Measurements from ENCODE around the gene MVB12B.
A peak's percentile ranks its signal among the peaks of the same experiment; 100 is the strongest.

Gene MVB12B

GRCh38 chr9:126334721-126335621, 8.3 kb downstream of the MVB12B start:
- DNase-seq: no peak

DNA sequence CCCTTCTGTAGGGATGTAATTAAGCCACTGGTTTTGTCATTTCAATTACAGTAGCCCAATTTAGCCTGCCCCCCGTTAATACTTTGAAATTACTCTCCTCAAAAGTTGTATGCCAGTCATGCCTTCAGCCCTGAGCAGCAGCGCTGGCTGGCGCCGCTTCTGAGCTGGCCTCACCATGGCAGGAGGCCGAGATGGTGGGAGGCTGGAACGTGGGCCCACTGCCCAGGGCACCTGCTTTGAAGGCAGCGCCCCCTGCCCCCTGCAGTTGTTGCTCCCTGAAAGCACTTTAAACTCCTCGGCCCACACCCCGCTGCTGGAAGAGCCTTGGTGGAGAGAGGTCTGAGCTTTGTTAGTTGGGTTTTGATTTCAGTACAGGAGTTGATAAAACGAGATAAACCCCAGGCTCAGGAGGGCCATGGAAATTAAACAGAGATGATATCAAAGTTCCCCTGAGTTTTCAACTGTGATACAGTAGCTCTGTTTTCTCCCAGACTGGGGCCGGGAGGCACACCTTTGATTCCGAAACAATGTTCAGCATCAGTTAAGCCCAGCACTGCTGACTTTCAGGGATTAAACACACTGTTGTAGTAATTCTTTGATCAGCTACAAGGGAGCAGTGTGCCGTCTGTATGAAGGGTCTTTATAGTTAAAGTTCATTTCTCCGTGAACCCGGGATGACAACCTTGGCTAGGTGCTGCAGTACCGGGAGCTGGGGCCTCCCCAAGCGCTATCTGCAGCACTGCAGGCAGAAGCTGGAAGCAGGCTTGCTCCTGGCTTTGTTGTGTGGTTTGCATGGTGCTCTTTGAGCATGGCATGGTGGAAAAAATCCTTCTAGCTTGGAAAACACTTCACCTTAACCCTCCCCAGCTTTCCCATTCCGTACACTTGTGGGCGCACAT, 9.5 kb downstream of the MVB12B start:
- no peak for DNase-seq

- DNase-seq: no peak
These were observed 10.2 kb downstream of the MVB12B start for GRCh38 chr9:126336736-126337325.

DNA sequence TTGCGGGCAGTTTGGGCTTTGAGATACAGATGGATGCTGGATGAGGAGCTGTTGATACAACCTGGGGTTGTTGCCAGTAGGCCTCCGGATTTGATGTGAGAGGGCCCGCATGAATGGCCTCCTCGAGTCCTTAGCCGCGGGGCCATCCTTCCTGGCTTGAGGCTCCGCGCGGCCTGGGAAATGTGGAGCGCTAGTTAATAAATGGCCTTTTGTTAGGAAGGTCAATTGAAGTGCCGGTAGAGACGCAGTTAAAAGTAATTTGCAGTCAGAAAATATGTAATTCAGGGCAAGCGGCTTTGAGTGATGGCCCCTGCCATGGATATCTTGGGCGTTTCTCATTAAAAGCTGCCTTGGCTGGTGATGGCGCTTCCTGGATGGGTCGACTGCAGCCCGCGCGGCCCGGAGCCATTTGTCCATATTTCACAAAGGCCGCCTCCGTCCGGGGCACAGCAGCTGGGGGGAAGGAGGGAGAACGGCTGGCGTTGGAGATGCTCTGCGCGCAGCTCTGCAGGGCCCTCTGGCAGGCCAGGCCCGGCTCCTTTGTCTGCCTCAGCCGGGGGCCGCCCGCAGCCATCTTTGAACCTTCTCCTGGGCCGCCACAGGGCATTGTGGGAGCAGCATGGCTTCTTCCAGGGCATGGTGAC, 11.2 kb downstream of the MVB12B start:
- DNase-seq: peak; percentile 44

DNA sequence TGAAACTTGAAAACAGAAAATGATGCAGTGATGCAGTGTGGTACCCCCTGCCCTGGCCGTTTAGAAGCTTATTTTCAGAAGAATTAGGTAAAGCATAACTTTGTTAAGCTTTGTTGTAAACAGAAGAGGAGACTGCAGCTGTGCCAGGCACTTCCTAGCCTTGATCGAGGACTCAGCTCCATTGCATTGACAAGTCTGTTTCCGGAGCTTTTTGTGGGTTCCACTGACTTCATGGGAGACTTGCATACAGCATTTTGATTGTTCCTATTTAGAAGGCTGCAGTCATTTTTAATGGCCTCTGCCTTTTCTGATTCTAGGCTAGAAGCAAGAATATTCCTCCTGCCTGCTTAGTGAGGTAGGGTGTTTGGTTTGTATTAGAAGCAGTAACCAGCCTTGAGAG, 12.3 kb downstream of the MVB12B start:
- DNase-seq: no peak

DNA sequence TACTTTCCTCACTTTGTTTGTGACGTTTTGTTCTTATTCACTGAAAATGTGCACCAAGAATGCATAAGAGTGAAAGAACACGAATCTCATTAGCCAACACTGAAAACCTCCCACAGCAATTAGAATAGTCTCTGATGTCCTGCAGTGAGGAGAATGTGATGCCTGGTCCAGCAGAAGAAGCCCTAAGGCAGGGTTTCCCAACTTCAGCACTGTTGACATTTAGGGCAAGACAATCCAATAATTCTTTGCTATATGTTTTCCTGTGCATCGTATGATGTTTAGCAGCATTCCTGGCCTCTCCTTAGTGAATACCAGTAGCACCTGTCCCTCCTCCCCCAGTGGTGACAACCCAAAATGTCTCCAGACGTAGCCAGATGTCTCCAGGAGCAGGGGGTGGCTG, 14.8 kb downstream of the MVB12B start:
- no peak for DNase-seq

- no peak for DNase-seq
These were observed 15.3 kb downstream of the MVB12B start for GRCh38 chr9:126341902-126342301.

DNA sequence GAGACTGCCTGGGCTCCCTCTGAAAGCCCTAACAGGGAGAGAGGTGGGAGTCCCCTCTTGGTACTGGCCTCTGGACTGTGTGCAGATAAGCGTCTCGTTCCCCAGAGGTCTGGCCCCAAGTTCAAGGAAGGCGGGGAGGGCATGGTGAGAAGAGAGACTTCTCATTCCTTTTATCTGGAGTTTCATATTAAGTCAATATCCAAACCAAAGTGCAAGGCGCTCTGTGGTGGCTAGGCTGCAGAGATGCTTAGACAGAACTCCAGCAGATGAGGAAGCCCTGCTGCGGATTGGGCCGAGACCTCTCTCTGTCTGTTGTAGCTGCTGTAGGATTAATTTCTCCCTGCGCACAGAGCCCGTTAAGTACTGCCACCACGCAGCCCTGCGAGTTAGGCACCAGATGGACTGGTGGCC, 16.0 kb downstream of the MVB12B start:
- peak; percentile 26 for DNase-seq

- DNase-seq: no peak
These were observed 16.7 kb downstream of the MVB12B start for GRCh38 chr9:126343271-126343700.

- DNase-seq: no peak
These were observed 19.4 kb downstream of the MVB12B start for GRCh38 chr9:126346031-126346430.

DNA sequence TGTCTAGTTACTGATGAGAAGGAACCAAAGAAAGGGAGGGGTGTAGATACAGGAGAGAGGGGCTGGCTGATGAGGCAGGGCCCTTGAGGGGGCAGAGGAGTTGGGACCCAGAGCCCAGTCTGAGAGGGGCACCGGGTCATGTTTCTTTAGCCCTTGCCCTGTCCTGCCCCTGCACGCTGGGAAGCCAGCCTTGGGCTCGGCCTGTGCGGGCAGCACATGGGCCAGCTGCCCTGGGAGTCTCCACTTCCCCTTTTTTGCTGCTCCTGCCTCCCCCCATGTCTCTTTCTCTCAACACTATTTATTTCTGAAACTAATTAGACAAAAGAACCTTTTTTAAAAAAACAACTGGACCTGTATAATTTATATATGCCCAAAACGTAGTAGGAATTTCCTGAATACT, 20.5 kb downstream of the MVB12B start:
- DNase-seq: no peak

GRCh38 chr9:126347911-126348760, 21.5 kb downstream of the MVB12B start:
- no peak for DNase-seq

GRCh38 chr9:126348911-126349550, 22.4 kb downstream of the MVB12B start:
- DNase-seq: no peak

DNA sequence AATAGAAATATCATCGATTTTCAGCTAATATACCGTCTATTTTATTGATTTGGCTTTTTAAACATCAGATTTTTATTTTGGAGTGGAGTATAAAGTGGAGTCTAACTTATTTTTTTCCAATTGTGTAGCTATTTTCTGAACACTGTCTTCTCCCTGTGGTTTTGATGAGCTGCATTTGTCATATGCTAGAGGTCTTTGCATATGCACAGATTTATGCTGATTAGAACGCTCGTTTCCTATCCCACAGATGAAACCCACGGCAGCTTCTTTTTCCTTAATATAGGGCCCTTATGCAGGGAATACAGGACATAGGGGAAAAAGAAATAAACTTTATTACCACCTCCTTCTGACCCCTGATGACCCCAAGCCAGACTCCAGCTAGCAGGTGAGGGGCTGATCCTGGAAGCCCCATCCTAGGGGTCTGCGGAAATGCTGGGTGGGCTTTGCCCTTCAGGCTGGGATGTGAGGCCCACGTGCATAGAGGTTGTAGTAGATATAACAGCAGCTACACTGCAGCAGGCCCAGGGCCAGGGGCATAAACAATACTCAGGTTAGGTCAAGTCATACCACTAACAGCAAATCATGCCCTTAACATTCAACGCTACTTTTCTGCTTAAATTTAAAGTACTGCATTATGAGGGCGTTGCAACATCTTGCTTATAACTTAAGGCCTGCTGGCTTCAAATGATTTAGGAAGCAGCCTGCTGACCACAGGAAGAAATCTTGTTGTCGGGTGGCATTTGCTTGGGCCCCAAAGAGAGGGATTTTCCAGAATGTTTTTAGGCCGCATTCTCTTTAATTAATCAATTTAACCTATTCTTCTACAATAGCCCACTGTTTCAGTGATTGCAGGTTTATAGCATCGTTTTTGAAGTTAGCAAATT, 28.5 kb downstream of the MVB12B start:
- DNase-seq: no peak

- no peak for DNase-seq
These were observed 30.4 kb downstream of the MVB12B start for GRCh38 chr9:126357074-126357473.

GRCh38 chr9:126360073-126360472, 33.4 kb downstream of the MVB12B start:
- DNase-seq: no peak

- DNase-seq: no peak
These were observed 35.2 kb downstream of the MVB12B start for GRCh38 chr9:126361810-126362238.

DNA sequence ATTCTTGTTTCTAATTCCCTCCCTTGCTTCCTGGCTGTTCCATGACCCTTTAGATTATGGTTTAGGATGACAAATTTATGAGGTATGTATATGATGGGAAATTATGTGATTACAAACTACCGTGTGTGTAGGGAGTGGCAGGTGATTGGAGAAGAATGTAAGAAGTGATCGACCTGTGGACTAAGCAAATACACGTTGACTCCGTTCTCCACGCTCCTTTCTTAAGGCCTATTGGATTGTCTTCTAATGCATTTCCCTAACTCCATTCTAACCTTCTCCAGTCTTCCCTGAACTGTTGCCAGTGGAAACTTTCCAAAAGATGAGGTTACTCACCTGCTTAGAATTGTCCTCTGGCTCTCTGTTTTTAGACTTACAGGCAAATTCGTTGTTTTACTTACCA, 36.6 kb downstream of the MVB12B start:
- DNase-seq: no peak

DNA sequence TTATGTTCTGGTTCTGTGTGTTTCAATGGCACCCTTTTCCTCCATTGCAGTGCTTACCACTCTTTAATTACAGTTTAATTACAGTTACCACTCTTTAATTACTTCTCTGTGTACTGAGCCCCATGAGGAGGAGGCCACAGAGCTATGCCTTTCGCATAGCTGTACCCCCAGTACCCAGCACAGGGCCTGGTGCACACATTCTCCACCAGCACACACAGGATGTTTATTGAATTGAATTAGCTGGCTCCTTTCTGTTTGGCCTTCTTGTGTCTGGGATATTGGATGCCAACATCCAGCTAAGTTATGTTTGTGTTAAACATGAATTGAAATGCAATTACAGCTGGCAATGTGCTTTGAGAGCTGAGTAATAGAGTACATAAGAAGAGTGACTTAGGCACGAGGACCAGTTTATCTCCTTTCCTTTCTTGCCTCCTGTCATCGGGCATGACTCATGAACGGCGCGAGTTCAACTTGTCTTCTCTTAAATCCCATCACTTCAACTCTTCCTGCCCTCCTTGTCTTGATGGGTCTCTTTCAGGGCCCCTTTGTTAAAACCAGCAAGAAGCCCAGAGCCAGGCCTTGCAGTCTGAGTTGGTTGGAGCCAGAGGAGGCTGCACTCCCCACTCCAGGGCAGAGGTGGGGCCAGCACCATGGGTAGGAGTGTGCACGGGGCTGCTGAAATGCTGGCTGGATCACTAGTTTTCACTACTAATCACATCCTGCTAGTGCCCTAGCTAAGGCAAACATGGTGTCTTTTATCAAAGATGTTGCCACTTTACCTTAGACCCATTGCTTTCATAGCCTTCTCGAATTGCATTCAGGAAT, 37.4 kb downstream of the MVB12B start:
- no peak for DNase-seq
